GM20431 (cell line): ENCODE measurements around the gene DDX55.
"Not testable (repeated sequence)": the region's sequence is repeated elsewhere in the genome, so short reads cannot be mapped to it uniquely, and the experiment has no call there.

Experiments used
- in situ Hi-C: fragments of 300-500 bp; cut with MseI, MboI; formaldehyde crosslinking; loops from one replicate; pipeline ENCODE4 v1.15.0; 2020; ENCODE audit warnings: low sequenced_read_pairs; ENCODE audit not compliant: unreplicated experiment

Gene DDX55

DNA sequence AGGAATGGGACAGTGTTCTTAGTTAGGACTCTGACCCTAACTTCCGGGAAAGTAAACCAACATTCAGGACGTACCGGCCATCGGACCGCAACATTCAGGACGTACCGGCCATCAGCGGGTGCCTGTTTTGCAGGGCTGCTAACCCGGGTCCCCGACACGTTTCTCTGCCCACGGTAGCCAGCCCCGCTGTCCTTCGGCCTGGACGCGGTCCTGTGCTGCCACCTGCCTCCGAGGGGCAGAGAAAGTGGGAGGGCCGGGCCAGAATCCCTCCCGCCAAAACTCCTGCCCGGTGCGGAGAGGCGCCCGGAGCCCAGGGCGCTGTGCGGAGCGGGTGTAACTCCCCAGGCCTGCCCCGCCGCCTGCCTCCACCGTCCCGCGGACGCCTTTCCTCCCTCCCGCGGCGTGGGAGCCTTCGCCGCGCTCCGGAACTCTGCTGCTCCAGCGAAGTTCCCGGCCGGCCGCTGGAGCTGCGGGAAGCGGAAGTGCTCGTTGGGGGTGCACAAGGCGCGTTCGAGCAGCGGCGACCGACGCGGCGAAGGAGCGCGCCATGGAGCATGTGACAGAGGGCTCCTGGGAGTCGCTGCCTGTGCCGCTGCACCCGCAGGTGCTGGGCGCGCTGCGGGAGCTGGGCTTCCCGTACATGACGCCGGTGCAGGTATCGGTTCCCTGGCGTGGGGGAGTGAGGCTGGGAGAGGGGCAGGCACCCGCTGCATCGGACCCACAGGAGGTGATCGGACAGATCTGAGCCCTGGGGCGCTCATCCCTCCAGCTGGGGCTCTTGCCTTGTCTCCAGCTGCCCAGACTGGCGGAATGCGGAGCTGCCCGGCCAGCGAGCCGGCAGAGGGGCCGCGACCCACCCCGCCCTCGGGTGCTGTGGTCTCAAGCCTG is at the start of gene DDX55:
TSS of gene DDX55 (plus strand) at position 498 of the 888 bp plus-strand sequence. CDS start at position 548, 50 bp downstream.
- in situ Hi-C loops, result no loop called here

GRCh38 chr12:123554136-123554535 is 47.8 kb upstream of the DDX55 start:
- in situ Hi-C loops, result not testable (repeated sequence)

DNA sequence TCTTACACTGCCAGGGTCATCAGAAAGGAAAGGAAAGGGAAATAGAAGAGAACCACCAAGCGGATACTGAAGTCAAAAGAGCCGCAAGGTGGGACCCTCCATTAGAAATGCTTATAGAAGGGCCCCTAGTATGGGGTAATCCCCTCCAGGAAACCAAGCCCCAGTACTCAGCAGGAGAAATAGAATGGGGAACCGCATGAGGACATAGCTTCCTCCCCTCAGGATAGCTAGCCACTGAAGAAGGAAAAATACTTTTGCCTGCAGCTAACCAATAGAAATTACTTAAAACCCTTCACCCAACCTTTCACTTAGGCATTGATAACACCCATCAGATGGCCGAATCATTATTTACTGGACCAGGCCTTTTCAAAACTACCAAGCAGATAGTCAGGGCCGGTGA is 47.1 kb upstream of the DDX55 start:
- in situ Hi-C loops, result not testable (repeated sequence)

- in situ Hi-C loops, result not testable (repeated sequence)
These were observed 43.4 kb upstream of the DDX55 start for GRCh38 chr12:123558487-123558886.

- in situ Hi-C loops, result no loop called here
These were observed 42.4 kb upstream of the DDX55 start for GRCh38 chr12:123559468-123559867.

DNA sequence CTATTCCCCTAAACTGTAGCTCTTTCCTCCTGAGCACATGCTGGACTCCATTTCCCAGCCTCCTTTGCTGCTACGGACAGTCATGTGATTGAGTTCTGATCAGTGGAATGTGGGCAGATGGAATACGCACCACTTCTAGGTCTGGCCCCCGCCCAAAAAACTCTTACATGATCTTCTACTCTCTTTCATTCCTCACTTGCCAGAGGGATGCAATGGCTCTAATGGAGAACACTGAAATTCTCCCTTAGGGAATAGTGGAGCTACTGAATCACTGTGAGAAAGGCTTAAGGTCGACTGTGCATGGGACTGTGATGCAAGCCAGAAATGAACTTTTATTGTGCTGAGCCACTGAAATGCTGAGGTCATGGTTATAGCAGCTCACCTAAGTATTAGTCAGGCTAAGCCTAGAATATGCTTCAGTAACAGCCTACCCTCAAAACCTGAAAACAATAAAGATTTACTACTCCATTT is 30.5 kb upstream of the DDX55 start:
- in situ Hi-C loops, result no loop called here

- in situ Hi-C loops, result no loop called here
These were observed 29.5 kb upstream of the DDX55 start for GRCh38 chr12:123572391-123572790.

DNA sequence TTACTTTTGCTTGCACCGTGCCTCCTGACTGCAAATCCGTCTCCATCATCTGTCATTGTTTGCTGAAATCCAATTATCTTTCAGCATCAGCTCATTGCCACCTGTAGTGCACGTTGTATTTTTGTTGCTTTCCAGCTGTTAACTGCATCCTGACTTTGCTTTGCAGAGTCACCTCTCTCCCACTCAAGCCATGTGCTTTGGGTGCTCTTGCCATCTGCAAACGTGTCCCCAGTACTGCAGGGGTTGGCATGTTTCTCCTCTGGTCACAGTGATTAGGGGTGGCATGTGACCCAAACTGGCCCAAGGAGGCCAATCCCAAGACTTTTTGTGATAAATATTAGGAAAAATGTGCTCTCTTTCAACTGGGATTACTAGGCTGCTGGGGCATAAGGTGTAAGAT is 28.0 kb upstream of the DDX55 start:
- in situ Hi-C loops, result no loop called here

- in situ Hi-C loops, result no loop called here
These were observed 25.3 kb upstream of the DDX55 start for GRCh38 chr12:123576611-123577010.

DNA sequence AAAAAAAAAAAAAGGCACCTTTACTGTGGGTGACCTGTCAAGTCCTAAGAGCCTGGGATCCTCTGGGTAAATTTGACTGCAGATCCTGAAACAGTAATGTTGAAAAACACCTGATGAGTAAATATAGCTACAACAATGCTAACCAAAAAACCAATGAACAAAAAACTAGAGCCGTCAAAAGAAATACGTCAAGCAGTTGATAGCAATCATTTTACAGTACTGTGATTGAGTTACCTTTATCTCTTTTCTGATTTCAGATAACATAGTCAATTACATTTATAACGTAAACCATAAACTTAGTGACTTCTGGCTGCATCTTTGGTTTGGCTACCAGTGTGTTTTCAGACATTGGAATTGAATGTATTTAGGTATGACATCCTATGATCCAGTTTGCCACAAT is 23.7 kb upstream of the DDX55 start:
- in situ Hi-C loops, result no loop called here

- in situ Hi-C loops, result not testable (repeated sequence)
These were observed 23.1 kb upstream of the DDX55 start for GRCh38 chr12:123578829-123579228.

DNA sequence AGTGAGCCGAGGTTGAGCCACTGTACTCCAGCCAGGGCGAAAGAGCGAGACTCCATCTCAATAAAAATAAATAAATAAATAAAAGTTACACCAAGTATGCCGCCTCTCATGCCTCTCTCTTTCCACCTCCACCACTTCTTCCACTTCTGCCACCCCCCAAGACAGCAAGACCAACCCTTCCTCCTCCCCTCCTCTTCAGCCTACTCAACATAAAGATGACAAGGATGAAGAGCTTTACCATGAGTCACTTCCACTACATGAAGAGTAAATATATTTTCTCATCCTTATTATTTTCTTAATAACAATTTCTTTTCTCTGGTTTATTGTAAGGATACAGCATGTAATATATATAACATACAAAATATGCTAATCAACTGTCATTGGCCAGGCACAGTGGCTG is 21.1 kb upstream of the DDX55 start:
- in situ Hi-C loops, result no loop called here

GRCh38 chr12:123591702-123592481 is 10.0 kb upstream of the DDX55 start:
- in situ Hi-C loops, result no loop called here

GRCh38 chr12:123595729-123596128 is 6.2 kb upstream of the DDX55 start:
- in situ Hi-C loops, result no loop called here

DNA sequence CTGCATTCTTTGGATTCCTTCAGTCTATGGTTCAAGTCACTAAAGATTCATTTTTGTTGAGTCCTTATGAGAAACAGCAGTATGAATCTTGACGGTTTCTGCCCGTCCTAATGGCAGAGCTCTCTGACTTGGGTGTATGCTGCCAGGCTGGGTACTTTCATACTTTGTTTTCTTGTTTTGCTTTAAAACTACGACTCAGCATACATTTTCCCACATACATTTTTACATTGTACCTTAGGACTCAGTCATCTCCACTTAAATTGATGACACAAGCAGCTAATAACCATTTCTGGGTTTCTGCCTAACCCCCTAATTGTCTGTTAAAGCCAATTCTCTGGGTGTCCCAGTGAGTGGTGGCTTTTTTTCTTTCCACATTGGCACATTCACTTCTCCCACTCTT is 4.8 kb upstream of the DDX55 start:
- in situ Hi-C loops, result no loop called here

DNA sequence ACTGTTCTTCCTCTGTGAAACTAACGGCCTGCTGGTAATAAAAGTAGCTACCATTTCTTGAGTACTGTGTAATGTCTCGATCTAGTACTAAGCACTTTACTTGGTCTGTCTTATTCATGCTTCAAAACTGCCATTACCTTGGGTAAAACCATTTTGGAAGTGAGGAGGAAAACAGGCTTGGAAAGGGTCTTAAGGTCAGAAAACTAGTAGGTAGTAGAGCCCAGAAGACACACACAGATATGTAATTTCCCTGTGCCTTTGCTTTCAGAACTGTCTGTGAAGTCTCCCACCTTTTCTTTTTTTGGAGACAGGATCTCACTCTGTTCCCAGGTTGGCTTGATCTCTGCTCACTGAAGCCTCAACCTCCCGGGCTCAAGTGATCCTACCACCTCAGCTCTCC is 3.4 kb upstream of the DDX55 start:
- in situ Hi-C loops, result no loop called here

GRCh38 chr12:123599310-123599709 is 2.6 kb upstream of the DDX55 start:
- in situ Hi-C loops, result no loop called here

DNA sequence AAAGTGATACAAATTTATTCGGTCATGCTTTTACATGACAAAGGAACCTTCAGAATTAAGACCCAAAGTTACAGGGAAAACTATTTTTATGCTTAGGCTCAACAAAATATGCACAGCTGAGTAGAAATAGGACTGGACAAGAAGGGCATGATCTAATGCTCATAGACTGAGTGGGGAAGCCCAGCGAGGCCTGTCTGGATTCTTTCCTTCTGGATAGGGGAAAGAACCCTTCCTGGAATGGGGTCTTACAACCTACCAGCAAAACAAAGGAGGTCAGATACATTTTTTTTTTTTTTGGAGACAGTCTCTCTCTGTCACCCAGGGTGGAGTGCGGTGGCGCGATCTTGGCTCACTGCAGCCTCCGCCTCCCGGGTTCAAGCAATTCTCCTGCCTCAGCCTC is 2.2 kb upstream of the DDX55 start:
- in situ Hi-C loops, result no loop called here

DNA sequence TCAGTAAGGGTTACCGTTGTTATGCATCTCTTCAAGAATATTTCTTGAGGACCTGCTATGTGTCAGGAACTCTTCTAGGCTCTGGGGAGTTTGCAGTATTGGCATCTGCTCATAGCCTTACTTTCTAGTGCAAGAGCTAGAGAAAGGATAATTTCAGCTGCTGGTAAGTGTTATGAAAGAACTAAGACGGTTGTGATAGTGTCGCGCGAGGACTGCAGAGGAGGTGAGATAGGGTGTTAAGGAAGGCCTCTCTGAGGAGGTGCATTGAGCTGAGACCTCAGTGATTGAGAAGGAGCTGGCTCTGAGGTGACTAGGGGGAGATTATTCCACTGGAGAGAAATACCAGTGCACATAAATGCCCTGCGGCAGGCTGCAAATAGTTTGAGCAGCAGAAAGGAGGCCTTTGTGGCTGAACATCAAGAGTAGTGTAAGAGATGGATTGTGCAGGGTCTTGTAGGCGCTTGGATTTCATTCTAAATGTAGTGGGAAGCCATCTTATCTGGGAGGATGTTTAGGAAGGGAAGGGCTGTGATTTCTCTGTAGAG is 824 bp downstream of the DDX55 start:
- in situ Hi-C loops, result no loop called here

DNA sequence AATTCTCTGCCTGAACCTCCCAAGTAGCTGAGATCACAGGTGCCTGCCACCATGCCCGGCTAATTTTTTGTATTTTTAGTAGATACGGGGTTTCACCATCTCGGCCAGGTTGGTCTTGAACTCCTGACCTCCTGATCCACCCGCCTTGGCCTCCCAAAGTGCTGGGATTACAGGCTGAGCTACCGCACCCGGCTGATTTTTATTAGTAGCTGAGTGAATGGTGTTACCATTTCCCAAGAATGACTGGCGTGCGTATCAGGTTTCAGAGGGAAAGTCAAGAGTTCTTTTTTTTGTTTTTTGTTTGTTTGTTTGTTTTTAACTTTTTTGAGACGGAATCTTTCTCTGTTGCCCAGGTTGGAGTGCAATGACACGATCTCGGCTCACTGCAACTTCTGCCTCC is 1.6 kb downstream of the DDX55 start:
- in situ Hi-C loops, result not testable (repeated sequence)

GRCh38 chr12:123607756-123608155 is 5.9 kb downstream of the DDX55 start:
- in situ Hi-C loops, result no loop called here
